Measurements from ENCODE around the gene PDLIM3. TPM values are rescaled to one million over a fixed set of nuclear protein-coding genes. Genes with fewer than 3 reads are reported as not detected.
"Not testable (repeated sequence)": the region's sequence is repeated elsewhere in the genome, so short reads cannot be mapped to it uniquely, and the experiment has no call there.

The PDLIM3 gene
- polyA plus RNA-seq, 1 of the 3 experiments (the other 2 are of a cell fraction) = 0.08 TPM

DNA sequence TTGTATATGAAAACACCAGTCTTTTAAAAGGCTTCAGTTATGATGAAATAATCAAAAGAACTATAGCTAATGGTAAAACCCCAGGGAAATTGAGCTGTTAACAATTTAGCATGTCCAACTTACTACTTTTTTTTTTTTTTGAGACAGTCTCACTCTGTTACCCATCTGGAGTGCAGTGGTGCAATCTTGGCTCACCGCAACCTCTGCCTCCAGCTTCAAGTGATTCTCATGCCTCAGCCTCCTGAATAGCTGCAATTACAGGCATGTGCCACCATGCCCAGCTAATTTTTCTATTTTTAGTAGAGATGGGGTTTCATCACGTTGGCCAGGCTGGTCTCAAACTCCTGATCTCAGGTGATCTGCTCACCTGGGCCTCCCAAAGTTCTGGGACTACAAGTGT, 24.1 kb downstream of the PDLIM3 start:
- not testable (repeated sequence) for DNase-seq; H3K4me1 ChIP-seq (ENCODE audit: control insufficient read depth in 1 of 2, insufficient read depth in 2 of 2, low read depth in 1 of 2, low read length in 1 of 2); H3K27me3 ChIP-seq (ENCODE audit: insufficient read depth); H2AFZ ChIP-seq (ENCODE audit: low read depth); H3K4me2 ChIP-seq; H3K79me2 ChIP-seq (ENCODE audit: insufficient read depth); H3F3A ChIP-seq (replicated peaks; ENCODE audit: insufficient read depth); H3K27ac ChIP-seq (ENCODE audit: low read depth in 2 of 2, low read length in 1 of 2); H3K9me3 ChIP-seq; H3K36me3 ChIP-seq (replicated peaks in 1 of 2; ENCODE audit: control insufficient read depth in 1 of 2, insufficient read depth in 2 of 2, low read length in 1 of 2); H3K4me3 ChIP-seq (ENCODE audit: low read depth in 2 of 2, low read length in 1 of 2); H4K20me1 ChIP-seq (ENCODE audit: insufficient read depth); H3K9me2 ChIP-seq; H3K9ac ChIP-seq
- POLR2A ChIA-PET = interaction anchor here (0.6 kb wide), 1 partner anchor 368 kb away, joined by 4 read pairs; the partner anchor contains the start of gene SLC25A4
- CTCF ChIA-PET = interaction anchor here (0.6 to 0.7 kb wide), 2 partner anchors 9 to 47 kb away, joined by 3 to 4 read pairs; no protein-coding TSS in a partner anchor
- 54% methylated on average over 2 of the region's 2 CpGs for WGBS (ENCODE audit: low lambda C conversion rate)

GRCh38 chr4:185510806-185511205, 24.5 kb downstream of the PDLIM3 start:
- Histone ChIP-seq H4K20me1 (ENCODE audit: insufficient read depth) (no peaks in the 10 kb centered on the region), H3K27me3 (ENCODE audit: insufficient read depth) (no peaks in the 10 kb centered on the region), H3K9me2 (no peaks in the 10 kb centered on the region), H3K9me3 (no peaks in the 10 kb centered on the region), H3K9ac (no peak overlapping the region), H3K79me2 (ENCODE audit: insufficient read depth) (no peaks in the 10 kb centered on the region; the same call in 1 of the 2 replicates), H3K4me1 (ENCODE audit: control insufficient read depth in 1 of 2, insufficient read depth in 2 of 2, low read depth in 1 of 2, low read length in 1 of 2) (no peaks in the 10 kb centered on the region; a peak in 1 of 4 replicates), H2AFZ (ENCODE audit: low read depth) (no peak overlapping the region), H3K4me3 (ENCODE audit: low read depth in 2 of 2, low read length in 1 of 2) (no peak overlapping the region), H3K4me2 (no peak overlapping the region), H3K36me3 (replicated peaks in 1 of 2; ENCODE audit: control insufficient read depth in 1 of 2, insufficient read depth in 2 of 2, low read length in 1 of 2) (no peaks in the 10 kb centered on the region), H3K27ac (ENCODE audit: low read depth in 2 of 2, low read length in 1 of 2) (no peak overlapping the region), H3F3A (replicated peaks; ENCODE audit: insufficient read depth) (no peaks in the 10 kb centered on the region)
- no peak for DNase-seq
- no peak for TF ChIP-seq RAD21 (IDR thresholded peaks at IDR 0.05; ENCODE audit: low read length)
- TF ChIP-seq TAF1 (IDR thresholded peaks at IDR 0.05; ENCODE audit: borderline replicate concordance, low read depth, low read length) = no peak
- no peak for TF ChIP-seq EP300 (IDR thresholded peaks at IDR 0.05; ENCODE audit: borderline replicate concordance in 1 of 2, low read depth in 1 of 2, low read length in 1 of 2)
- no peak for TF ChIP-seq RCOR1 (IDR thresholded peaks at IDR 0.05; ENCODE audit: low read length)
- TF ChIP-seq GABPA (IDR thresholded peaks at IDR 0.05; ENCODE audit: low read depth) = no peak
- TF ChIP-seq FOSL2 (IDR thresholded peaks at IDR 0.05; ENCODE audit: borderline replicate concordance, low read depth) = no peak
- TF ChIP-seq NFIC (IDR thresholded peaks at IDR 0.05; ENCODE audit: borderline replicate concordance) = no peak
- TF ChIP-seq, protein P1, sequence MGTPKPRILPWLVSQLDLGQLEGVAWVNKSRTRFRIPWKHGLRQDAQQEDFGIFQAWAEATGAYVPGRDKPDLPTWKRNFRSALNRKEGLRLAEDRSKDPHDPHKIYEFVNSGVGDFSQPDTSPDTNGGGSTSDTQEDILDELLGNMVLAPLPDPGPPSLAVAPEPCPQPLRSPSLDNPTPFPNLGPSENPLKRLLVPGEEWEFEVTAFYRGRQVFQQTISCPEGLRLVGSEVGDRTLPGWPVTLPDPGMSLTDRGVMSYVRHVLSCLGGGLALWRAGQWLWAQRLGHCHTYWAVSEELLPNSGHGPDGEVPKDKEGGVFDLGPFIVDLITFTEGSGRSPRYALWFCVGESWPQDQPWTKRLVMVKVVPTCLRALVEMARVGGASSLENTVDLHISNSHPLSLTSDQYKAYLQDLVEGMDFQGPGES (IDR thresholded peaks at IDR 0.05; ENCODE audit: low read depth, low read length) = no peak
- no peak for TF ChIP-seq SMC3 (IDR thresholded peaks at IDR 0.05; ENCODE audit: low read depth, low read length)
- no peak for TF ChIP-seq USF1 (IDR thresholded peaks at IDR 0.05; ENCODE audit: borderline replicate concordance, low read depth)
- TF ChIP-seq FOXJ3 (CRISPR knock-in tag; IDR thresholded peaks at IDR 0.05) = no peak
- no peak for TF ChIP-seq REST (IDR thresholded peaks at IDR 0.05; ENCODE audit: low read depth, low read length)
- TF ChIP-seq, protein P2, sequence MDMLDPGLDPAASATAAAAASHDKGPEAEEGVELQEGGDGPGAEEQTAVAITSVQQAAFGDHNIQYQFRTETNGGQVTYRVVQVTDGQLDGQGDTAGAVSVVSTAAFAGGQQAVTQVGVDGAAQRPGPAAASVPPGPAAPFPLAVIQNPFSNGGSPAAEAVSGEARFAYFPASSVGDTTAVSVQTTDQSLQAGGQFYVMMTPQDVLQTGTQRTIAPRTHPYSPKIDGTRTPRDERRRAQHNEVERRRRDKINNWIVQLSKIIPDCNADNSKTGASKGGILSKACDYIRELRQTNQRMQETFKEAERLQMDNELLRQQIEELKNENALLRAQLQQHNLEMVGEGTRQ (IDR thresholded peaks at IDR 0.05; ENCODE audit: borderline replicate concordance, low read depth, low read length) = no peak
- no peak for TF ChIP-seq FOXM1 (IDR thresholded peaks at IDR 0.05; ENCODE audit: low read depth)
- TF ChIP-seq GATA2 (CRISPR knock-in tag; IDR thresholded peaks at IDR 0.05) = no peak
- no peak for TF ChIP-seq POLR2AphosphoS5 (IDR thresholded peaks at IDR 0.05; ENCODE audit: low read depth, low read length)
- CTCF ChIA-PET = interaction anchor here (0.6 to 0.7 kb wide), 2 partner anchors 9 to 48 kb away, joined by 3 to 4 read pairs; no protein-coding TSS in a partner anchor
- POLR2A ChIA-PET = interaction anchor here (0.6 kb wide), 1 partner anchor 368 kb away, joined by 4 read pairs; the partner anchor contains the start of gene SLC25A4
- WGBS (ENCODE audit: low lambda C conversion rate) = 51% methylated on average over 5 of the region's 5 CpGs
